Renal pelvis (tissue), 4 donors: ENCODE results near the gene SLC7A11. TPM values are rescaled to one million over a fixed set of nuclear protein-coding genes. Genes with fewer than 3 reads are reported as not detected.

Experiments used
- DNase-seq: peaks from one replicate; pipeline ENCODE4 v3.0.0-alpha.2; 2013
- polyA plus RNA-seq, 3 donors: library from polyadenylated mRNA; unstranded; fragments of 120-200 nt; gene quantifications; one replicate each; pipeline ENCODE4 v1.2.1, GENCODE V29; 2013; ENCODE audit not compliant: insufficient read length in 3 of 3

SLC7A11 gene
- polyA plus RNA-seq, 3 donors = 1.8 to 2.1 (median 1.8) TPM

DNA sequence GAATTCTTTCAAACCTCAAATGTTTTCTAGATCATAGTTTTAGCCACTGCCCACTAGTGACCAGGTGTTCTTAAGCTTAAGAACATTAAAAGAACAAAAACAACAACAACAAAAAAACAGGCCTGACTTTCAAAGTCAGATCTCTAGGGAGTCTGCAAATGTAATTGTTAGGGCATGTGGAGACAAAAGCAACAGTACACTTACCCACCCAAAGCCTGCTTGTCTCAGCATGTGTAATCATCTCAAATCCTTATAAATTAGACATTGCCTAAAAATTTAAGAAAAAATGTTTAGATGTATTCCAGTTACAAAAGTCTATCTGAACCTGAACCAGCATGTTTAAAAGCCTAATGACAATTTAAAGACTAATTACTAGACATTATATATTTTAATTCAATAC is 79.9 kb downstream of the SLC7A11 start:
- no peak for DNase-seq

DNA sequence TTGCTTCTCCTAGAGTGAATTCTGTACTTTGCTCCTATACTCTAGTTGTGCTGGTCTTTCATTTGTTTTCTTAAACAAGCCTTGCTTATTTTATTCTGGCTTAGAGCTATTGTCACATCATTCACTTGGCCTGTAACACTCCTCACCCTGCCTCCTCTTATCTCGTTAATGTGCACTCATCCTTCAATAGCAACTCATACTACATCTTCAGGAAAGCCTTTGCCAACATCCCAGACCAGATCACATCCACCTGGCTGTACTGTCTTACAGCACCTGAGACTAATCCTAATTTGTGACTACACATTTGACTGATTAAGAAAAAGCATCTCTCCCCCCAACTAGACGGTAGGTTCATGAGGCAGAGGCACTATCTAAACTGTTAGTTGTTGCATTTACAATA is 80.8 kb downstream of the SLC7A11 start:
- no peak for DNase-seq

DNA sequence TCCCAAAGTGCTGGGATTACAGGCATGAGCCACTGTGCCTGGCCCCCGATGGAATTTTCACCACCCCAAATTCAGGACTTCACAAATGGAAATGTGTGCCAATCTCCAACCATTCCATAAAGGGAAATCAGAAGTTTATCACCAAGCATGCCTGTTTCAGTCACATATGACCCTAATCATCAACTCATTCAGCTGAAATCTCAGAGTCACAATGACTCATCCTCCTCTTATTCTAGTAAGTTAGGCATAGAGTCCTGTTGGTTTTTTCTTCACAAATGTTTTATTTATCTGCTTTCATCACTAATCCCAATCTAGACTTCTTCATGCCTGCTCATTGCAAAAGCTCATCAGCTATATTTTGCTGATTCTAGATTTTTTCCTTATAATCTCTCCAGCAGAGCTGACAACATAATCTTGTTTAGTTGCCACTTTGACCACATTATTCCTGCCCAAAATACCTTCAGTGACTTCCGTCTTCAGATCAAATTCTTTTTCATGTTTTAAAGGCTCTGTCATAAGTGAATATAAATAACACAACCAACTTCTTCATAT is 83.3 kb downstream of the SLC7A11 start:
- DNase-seq = no peak

DNA sequence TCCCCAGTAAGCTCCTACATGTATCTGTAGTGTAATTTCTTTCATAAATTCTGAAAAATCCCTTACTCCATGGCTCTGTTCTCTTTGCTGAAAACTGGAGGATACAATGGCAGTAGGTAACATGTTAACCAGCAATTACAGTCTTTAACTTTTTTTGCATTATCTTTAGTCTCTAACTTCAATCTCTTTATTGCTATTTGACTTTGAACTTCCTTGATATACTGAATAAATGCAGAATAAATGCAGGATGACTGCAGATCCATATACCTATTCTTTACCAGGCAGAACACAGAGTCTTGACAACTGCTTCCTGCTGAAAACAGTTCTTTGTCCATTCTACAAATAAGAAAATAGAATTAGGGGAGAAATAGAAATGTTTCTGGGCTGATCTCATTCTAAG is 101.3 kb downstream of the SLC7A11 start:
- DNase-seq = no peak

DNA sequence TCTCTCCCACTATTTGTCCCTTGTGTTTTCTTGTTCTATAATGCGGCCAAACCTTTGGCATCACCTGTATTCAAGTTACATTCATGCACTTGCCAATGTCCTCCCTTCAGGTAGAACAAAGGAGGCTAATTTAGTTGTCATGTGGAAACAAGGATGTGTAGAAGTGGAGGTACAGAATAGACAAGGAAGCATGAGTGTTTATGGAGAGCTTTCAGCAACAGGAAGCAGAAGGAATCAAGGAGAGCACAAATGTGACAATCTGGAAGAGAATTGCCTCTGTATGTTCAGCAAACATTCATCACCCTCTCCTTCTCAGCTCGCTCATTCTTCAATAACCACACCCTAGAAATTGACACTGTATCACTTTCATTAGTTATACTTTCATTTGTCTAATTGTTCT is 103.4 kb downstream of the SLC7A11 start:
- DNase-seq = no peak

DNA sequence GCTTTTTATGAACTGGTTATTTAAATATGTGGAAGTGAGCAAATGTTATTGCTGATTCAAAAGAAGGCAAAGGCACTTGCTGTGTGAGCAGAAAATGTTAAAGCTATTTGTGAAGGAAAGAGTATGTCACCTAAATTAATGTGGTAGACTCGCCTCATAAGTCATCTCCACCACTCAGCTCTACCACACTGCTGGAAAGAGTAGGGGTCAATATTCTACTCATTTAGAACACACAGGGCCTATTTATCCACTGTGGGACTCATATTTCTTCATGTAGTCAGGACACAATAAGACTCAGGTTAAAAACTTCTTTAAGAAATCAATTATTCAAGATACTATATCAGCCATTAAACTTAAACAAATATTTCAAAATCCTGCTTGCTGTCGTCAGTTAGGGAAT is 106.5 kb downstream of the SLC7A11 start:
- DNase-seq = no peak

DNA sequence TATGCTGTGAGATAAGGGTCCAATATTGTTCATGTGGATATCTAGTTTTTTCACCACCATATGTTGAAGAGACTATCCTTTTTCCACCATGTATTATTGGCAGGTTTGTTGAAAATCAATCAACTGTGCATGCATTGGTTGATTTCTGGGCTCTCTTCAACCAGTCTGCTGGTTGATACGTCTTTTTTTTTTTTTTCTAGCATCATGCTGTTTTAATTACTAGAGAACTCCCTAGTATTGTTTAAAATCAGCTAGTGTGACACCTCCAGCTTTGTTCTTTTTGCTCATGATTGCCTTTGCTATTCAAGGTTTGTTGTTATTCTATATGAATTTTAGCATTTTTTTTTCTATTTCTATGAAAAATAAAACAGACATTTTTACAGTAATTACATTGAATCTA is 123.9 kb downstream of the SLC7A11 start:
- no peak for DNase-seq

DNA sequence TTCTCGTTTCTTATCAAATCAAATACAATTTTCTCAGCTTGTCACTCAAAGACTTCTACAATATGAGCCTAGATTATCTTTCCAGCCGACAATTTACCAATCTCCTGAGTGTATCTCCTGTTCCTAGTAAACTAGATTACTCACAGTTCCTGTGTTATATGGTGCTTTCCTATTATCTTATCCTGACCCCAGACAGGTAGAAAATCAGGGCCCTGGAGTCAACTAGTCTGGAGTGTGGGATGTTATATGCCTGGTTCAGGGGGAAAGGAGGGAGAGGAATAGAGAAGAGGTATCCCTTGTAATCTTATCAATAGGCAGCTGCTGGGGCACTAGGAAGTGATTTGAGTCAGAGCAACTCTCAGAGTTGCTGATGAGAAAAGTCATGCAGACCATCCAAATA is 127.1 kb downstream of the SLC7A11 start:
- DNase-seq = no peak

DNA sequence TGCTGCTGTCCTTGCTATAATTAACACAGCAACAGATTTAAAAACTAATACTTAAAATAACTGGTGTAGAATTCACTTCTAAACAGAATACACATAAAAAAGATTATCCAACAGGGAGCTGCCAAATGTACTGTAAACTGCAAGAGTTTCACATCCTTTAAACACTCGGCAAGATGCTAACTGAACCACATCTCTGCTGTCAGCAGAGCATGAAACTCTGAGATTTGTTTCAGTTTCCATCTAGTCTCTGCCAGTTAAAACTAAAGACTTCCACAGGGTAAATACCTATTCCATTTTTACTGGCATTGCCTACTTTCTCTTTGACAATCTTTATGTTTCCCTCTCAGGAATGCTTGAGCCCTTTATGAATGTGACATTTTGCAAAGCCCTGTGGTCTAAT is 127.7 kb downstream of the SLC7A11 start:
- no peak for DNase-seq
